Cardiac muscle cell (in vitro differentiated cells and primary cell): ENCODE measurements around the gene SUSD6. TPM values are rescaled to one million over a fixed set of nuclear protein-coding genes. Genes with fewer than 3 reads are reported as not detected.

ENCODE experiments used
- DNase-seq, 2 donors: peaks; one replicate each; pipeline versions ENCODE4 v3.0.0 to v3.0.0-alpha.2; 2010 to 2017; ENCODE audit warnings: low read depth in 1 of 2, low spot score in 1 of 2
- H3K27ac ChIP-seq: fragments of 200-600 bp; sonication (generic); 2 replicates; pipeline ENCODE4 v1.5.1; 2016
- H3K27me3 ChIP-seq: fragments of 200-600 bp; sonication (generic); 2 replicates; pipeline ENCODE4 v1.6.0; 2016; ENCODE audit warnings: control low read depth
- H3K36me3 ChIP-seq: fragments of 200-600 bp; sonication (generic); 2 replicates; pipeline ENCODE4 v1.5.1; 2016; ENCODE audit warnings: control low read depth
- H3K4me1 ChIP-seq: fragments of 200-600 bp; sonication (generic); 2 replicates; pipeline ENCODE4 v1.8.1; 2017; ENCODE audit warnings: low read depth, mild to moderate bottlenecking, mixed run types
- H3K4me3 ChIP-seq: fragments of 200-600 bp; sonication (generic); 2 replicates; pipeline ENCODE4 v1.5.1; 2016; ENCODE audit warnings: mild to moderate bottlenecking
- H3K9me3 ChIP-seq: fragments of 200-600 bp; sonication (generic); 2 replicates; pipeline ENCODE4 v1.5.1; 2017; ENCODE audit warnings: low read depth, mild to moderate bottlenecking, control low read depth
- polyA plus RNA-seq: library from polyadenylated mRNA; unstranded; fragments of >200 nt; fragmentation: Nextera tagmentation; extraction: Ambion mirVana; gene quantifications from 2 replicates; pipeline ENCODE4 v1.2.1, GENCODE V29; 2016
- total RNA-seq: library from RNA; depleted of rRNA; stranded (reverse); fragments of >200 nt; gene quantifications from 2 replicates; pipeline ENCODE4 v1.2.3, GENCODE V29; 2016
- TF ChIP-seq, protein P1 (sequence below): IDR thresholded peaks from 2 replicates; pipeline ENCODE4 v1.5.1; 2012; ENCODE audit warnings: low read depth, mild to moderate bottlenecking, low read length

SUSD6 gene
- total and polyA plus RNA-seq, 2 experiments from 2014 or later: 8.7 to 12.1 TPM

DNA sequence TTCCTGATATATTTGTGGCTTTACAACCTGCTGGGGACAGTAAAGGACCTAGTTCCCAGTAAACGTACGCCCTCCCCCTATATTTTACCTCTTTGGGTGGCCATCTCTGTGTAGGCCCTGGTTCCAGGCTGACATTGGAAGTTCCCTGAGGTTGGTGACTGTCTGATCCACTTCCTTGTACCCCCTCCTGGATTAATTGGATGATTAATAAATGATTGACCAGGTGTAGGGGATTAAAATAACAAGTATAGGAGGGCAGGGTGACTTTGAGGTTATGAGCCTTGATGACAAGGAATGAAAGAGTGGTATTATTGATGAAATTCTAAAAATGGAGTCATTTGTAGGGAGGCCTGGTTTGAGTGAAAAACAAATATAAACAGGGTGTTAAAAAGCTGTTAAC, 9.6 kb downstream of the SUSD6 start:
- Histone ChIP-seq H3K27me3 (no peaks in the 10 kb centered on the region), H3K9me3 (no peaks in the 10 kb centered on the region), H3K27ac (no peak overlapping the region), H3K4me3 (no peak overlapping the region), H3K4me1 (peaks cover 23% of the 10 kb centered on the region), H3K36me3 (no peaks in the 10 kb centered on the region)
- TF ChIP-seq, protein P1, sequence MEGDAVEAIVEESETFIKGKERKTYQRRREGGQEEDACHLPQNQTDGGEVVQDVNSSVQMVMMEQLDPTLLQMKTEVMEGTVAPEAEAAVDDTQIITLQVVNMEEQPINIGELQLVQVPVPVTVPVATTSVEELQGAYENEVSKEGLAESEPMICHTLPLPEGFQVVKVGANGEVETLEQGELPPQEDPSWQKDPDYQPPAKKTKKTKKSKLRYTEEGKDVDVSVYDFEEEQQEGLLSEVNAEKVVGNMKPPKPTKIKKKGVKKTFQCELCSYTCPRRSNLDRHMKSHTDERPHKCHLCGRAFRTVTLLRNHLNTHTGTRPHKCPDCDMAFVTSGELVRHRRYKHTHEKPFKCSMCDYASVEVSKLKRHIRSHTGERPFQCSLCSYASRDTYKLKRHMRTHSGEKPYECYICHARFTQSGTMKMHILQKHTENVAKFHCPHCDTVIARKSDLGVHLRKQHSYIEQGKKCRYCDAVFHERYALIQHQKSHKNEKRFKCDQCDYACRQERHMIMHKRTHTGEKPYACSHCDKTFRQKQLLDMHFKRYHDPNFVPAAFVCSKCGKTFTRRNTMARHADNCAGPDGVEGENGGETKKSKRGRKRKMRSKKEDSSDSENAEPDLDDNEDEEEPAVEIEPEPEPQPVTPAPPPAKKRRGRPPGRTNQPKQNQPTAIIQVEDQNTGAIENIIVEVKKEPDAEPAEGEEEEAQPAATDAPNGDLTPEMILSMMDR: no peak
- DNase-seq: no peak

- TF ChIP-seq, protein P1: no peak
- no peak for DNase-seq
- H3K9me3 ChIP-seq: no peaks in the 10 kb centered on the region
- H3K4me1 ChIP-seq: peaks cover 24% of the 10 kb centered on the region
- H3K4me3 ChIP-seq: no peak overlapping the region
- no peak overlapping the region for H3K27ac ChIP-seq
- no peaks in the 10 kb centered on the region for H3K27me3 ChIP-seq
- H3K36me3 ChIP-seq: no peaks in the 10 kb centered on the region
Measured at GRCh38 chr14:69624136-69624535, 12.7 kb downstream of the SUSD6 start.

DNA sequence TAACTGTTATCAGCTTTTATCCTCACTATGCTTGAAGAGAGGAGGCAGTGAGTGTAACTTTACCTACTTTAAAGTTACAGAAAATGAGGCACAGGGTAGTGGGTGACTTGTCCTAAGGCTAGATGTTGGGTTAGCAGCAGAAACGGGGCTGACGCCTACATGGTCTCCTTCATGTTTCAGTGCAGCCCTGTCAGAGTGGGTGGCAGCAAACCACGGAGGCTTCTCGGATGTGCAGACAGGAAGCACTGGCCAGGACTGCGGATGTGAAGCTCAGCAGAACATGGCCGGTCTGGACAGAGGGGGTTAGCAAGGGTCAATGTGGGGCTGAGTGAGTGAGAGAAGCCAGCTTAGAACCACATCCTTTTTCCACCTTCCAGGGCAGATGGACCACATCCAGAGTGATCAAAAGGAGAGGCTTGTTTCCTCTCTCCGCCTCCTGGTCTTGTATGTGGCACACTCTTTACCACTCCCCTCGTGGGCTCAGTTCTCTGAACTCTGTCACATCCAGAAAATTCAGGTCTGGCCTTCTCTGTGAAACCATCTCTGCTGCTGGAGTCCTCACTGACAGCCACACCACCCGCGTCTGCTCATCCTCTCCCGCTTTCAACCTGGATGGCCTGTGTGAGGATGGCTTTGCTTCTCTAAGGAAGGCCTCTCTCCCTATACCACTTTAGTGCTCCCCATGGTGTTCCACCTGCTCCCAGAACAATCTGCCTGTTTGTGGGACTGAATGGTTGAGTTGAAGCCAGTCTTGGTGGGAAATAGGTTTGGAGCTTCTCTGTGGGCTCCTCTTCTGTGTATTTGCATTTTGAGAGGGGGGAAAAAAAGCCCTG, 14.1 kb downstream of the SUSD6 start:
- TF ChIP-seq, protein P1: no peak
- Histone ChIP-seq H3K36me3 (no peaks in the 10 kb centered on the region), H3K4me3 (no peak overlapping the region), H3K9me3 (no peaks in the 10 kb centered on the region), H3K4me1 (peaks cover 38% of the 10 kb centered on the region), H3K27ac (no peak overlapping the region), H3K27me3 (no peaks in the 10 kb centered on the region)
- peak in 1 of 2 donors; percentile 59 for DNase-seq

- Histone ChIP-seq H3K4me3 (no peak overlapping the region), H3K27ac (no peak overlapping the region), H3K27me3 (no peaks in the 10 kb centered on the region), H3K4me1 (peaks cover 44% of the 10 kb centered on the region), H3K9me3 (no peaks in the 10 kb centered on the region), H3K36me3 (no peaks in the 10 kb centered on the region)
- no peak for DNase-seq
- TF ChIP-seq, protein P1: no peak
Measured at GRCh38 chr14:69626132-69626500, 14.7 kb downstream of the SUSD6 start.

- peak overlapping the region; percentile 68 for H3K27ac ChIP-seq
- no peak for DNase-seq
- no peaks in the 10 kb centered on the region for H3K27me3 ChIP-seq
Measured at GRCh38 chr14:69629225-69630127, 18.1 kb downstream of the SUSD6 start.

More at GRCh38 chr14:69629225-69630127, 18.1 kb downstream of the SUSD6 start:
- TF ChIP-seq, protein P1: no peak
- Histone ChIP-seq H3K9me3 (no peaks in the 10 kb centered on the region), H3K36me3 (no peaks in the 10 kb centered on the region), H3K4me3 (no peak overlapping the region), H3K4me1 (peaks cover 69% of the 10 kb centered on the region)
